ENCODE results near the gene RTEL1. TPM values are rescaled to one million over a fixed set of nuclear protein-coding genes. Genes with fewer than 3 reads are reported as not detected.
"Not testable (repeated sequence)": the region's sequence is repeated elsewhere in the genome, so short reads cannot be mapped to it uniquely, and the experiment has no call there.

The RTEL1 gene
- polyA plus RNA-seq, 1 donor from 2014 or later: 29.2 TPM

DNA sequence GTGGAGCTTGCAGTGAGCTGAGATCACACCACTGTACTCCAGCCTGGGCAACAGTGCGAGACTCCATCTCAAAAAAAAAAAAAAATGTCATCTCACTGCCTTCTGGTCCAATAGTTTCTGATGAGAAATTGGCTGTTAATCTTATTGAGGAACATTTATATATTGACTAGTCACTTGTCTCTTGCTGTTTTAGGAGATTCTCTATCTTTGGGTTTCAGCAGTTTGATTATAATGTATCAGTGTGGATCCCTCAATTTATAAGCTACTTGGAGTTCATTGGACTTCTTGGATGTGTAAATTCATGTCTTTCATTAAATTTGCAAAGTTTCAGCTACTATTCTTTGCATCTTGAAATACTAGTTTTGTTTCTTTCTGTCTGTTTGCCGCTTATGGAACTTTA lies 60.9 kb downstream of the RTEL1 start:
- TF ChIP-seq EP300 (conservative IDR thresholded peaks at IDR 0.05; ENCODE audit: poor library complexity, severe bottlenecking) (no peak), POLR2AphosphoS5 (IDR thresholded peaks at IDR 0.05) (no peak), EZH2 (IDR thresholded peaks at IDR 0.05; ENCODE audit: borderline replicate concordance, insufficient read depth, low read length, poor library complexity, severe bottlenecking) (no peak), MXI1 (conservative IDR thresholded peaks at IDR 0.05; ENCODE audit: poor library complexity, severe bottlenecking) (no peak), RAD21 (conservative IDR thresholded peaks at IDR 0.05) (no peak), TAF1 (IDR thresholded peaks at IDR 0.05; ENCODE audit: low read depth) (no peak), SMC3 (conservative IDR thresholded peaks at IDR 0.05; ENCODE audit: poor library complexity) (no peak)
- TF ChIP-seq, protein P1, sequence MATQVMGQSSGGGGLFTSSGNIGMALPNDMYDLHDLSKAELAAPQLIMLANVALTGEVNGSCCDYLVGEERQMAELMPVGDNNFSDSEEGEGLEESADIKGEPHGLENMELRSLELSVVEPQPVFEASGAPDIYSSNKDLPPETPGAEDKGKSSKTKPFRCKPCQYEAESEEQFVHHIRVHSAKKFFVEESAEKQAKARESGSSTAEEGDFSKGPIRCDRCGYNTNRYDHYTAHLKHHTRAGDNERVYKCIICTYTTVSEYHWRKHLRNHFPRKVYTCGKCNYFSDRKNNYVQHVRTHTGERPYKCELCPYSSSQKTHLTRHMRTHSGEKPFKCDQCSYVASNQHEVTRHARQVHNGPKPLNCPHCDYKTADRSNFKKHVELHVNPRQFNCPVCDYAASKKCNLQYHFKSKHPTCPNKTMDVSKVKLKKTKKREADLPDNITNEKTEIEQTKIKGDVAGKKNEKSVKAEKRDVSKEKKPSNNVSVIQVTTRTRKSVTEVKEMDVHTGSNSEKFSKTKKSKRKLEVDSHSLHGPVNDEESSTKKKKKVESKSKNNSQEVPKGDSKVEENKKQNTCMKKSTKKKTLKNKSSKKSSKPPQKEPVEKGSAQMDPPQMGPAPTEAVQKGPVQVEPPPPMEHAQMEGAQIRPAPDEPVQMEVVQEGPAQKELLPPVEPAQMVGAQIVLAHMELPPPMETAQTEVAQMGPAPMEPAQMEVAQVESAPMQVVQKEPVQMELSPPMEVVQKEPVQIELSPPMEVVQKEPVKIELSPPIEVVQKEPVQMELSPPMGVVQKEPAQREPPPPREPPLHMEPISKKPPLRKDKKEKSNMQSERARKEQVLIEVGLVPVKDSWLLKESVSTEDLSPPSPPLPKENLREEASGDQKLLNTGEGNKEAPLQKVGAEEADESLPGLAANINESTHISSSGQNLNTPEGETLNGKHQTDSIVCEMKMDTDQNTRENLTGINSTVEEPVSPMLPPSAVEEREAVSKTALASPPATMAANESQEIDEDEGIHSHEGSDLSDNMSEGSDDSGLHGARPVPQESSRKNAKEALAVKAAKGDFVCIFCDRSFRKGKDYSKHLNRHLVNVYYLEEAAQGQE (IDR thresholded peaks at IDR 0.05; ENCODE audit: borderline replicate concordance): no peak
- TF ChIP-seq, protein P2, sequence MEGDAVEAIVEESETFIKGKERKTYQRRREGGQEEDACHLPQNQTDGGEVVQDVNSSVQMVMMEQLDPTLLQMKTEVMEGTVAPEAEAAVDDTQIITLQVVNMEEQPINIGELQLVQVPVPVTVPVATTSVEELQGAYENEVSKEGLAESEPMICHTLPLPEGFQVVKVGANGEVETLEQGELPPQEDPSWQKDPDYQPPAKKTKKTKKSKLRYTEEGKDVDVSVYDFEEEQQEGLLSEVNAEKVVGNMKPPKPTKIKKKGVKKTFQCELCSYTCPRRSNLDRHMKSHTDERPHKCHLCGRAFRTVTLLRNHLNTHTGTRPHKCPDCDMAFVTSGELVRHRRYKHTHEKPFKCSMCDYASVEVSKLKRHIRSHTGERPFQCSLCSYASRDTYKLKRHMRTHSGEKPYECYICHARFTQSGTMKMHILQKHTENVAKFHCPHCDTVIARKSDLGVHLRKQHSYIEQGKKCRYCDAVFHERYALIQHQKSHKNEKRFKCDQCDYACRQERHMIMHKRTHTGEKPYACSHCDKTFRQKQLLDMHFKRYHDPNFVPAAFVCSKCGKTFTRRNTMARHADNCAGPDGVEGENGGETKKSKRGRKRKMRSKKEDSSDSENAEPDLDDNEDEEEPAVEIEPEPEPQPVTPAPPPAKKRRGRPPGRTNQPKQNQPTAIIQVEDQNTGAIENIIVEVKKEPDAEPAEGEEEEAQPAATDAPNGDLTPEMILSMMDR (IDR thresholded peaks at IDR 0.05; ENCODE audit: poor library complexity, severe bottlenecking): no peak
- Histone ChIP-seq H3K27ac (ENCODE audit: low read length) (no peak overlapping the region), H3K79me2 (replicated peaks; ENCODE audit: insufficient read depth, low read length) (peaks cover 20% of the 10 kb centered on the region), H3K4me3 (ENCODE audit: low read length) (no peak overlapping the region), H3K9me3 (ENCODE audit: low read length) (no peaks in the 10 kb centered on the region), H3K9me2 (ENCODE audit: insufficient read depth, low read length) (no peaks in the 10 kb centered on the region), H3K9ac (ENCODE audit: low read length) (no peak overlapping the region), H3K4me2 (ENCODE audit: low read length) (no peak overlapping the region), H3F3A (ENCODE audit: insufficient read depth, low read length, poor library complexity, severe bottlenecking) (no peaks in the 10 kb centered on the region), H3K27me3 (ENCODE audit: insufficient read depth, low read depth, low read length) (no peaks in the 10 kb centered on the region), H2AFZ (ENCODE audit: low read depth, low read length) (no peak overlapping the region), H3K36me3 (ENCODE audit: insufficient read depth, low read length) (no peaks in the 10 kb centered on the region), H4K20me1 (ENCODE audit: insufficient read depth) (no peaks in the 10 kb centered on the region)

DNA sequence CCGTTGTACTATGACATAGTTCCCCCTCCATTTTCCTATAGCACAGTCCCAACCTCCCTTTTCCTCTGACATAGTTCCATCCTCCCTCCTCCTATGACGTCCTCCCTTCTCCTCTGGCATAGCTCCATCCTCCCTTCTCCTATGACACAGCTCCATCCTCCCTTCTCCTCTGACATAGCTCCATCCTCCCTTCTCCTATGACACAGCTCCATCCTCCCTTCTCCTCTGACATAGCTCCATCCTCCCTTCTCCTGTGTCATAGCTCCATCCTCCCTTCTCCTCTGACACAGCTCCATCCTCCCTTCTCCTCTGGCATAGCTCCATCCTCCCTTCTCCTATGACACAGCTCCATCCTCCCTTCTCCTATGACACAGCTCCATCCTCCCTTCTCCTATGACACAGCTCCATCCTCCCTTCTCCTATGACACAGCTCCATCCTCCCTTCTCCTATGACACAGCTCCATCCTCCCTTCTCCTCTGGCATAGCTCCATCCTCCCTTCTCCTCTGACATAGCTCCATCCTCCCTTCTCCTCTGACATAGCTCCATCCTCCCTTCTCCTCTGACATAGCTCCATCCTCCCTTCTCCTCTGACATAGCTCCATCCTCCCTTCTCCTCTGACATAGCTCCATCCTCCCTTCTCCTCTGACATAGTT lies 65.0 kb downstream of the RTEL1 start:
- not testable (repeated sequence) for H3K4me3 ChIP-seq (ENCODE audit: low read length); H3K36me3 ChIP-seq (ENCODE audit: insufficient read depth, low read length); H3K9me3 ChIP-seq (ENCODE audit: low read length); H3K9me2 ChIP-seq (ENCODE audit: insufficient read depth, low read length); H3K27me3 ChIP-seq (ENCODE audit: insufficient read depth, low read depth, low read length); H3K4me2 ChIP-seq (ENCODE audit: low read length); H2AFZ ChIP-seq (ENCODE audit: low read depth, low read length); H4K20me1 ChIP-seq (ENCODE audit: insufficient read depth); H3K27ac ChIP-seq (ENCODE audit: low read length); H3K9ac ChIP-seq (ENCODE audit: low read length); H3F3A ChIP-seq (ENCODE audit: insufficient read depth, low read length, poor library complexity, severe bottlenecking)
- peaks cover 12% of the 10 kb centered on the region for H3K79me2 ChIP-seq (replicated peaks; ENCODE audit: insufficient read depth, low read length)

DNA sequence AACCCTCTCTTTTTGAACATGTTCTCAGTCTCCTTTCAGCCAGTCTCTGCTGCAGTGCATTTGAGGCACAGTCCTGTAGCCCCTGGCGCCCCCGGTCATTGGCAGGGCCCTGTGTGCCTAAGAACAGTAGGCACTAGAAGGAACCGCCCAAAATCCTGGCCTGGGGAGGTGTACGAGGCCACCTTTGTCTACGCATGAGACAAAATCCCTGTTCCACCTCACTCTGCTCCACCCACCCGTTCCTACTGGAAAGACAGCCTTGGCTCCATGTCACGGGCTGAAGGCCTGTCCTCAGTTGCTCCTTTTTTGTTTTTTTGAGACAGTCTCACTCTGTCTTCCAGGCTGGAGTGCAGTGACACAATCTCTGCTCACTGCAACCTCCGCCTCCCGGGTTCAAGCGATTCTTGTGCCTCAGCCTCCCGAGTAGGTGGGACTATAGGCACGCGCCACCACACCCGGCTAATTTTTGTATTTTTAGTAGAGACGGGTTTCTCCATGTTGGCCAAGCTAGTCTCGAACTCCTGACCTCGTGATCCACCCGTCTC lies 72.1 kb downstream of the RTEL1 start:
- not testable (repeated sequence) for H3K4me2 ChIP-seq (ENCODE audit: low read length); H3F3A ChIP-seq (ENCODE audit: insufficient read depth, low read length, poor library complexity, severe bottlenecking); H3K9me3 ChIP-seq (ENCODE audit: low read length); H3K9me2 ChIP-seq (ENCODE audit: insufficient read depth, low read length); H3K27me3 ChIP-seq (ENCODE audit: insufficient read depth, low read depth, low read length); H3K9ac ChIP-seq (ENCODE audit: low read length); H2AFZ ChIP-seq (ENCODE audit: low read depth, low read length); H3K36me3 ChIP-seq (ENCODE audit: insufficient read depth, low read length); H3K79me2 ChIP-seq (replicated peaks; ENCODE audit: insufficient read depth, low read length); H3K4me3 ChIP-seq (ENCODE audit: low read length); H3K27ac ChIP-seq (ENCODE audit: low read length); H4K20me1 ChIP-seq (ENCODE audit: insufficient read depth)
